Activated naive CD8-positive, alpha-beta T cell treated with anti-CD3 and anti-CD28 coated beads, Interleukin-2, amount 50 U/mL, for 24 hours (primary cell): ENCODE measurements around the gene EYA3.

Experiments
- ATAC-seq: fragments of 150-1000 bp; cut with Tn5 transposase; one replicate; pipeline ENCODE4 v1.10.0; 2021
- DNase-seq: peaks from one replicate; pipeline ENCODE4 v3.0.0; 2021
- H3K27ac Mint-ChIP-seq: one replicate; pipeline ENCODE4 v1.8.0; 2021; ENCODE audit warnings: mild to moderate bottlenecking, mixed read lengths
- H3K27me3 Mint-ChIP-seq: one replicate; pipeline ENCODE4 v1.8.0; 2021; ENCODE audit warnings: mixed read lengths
- H3K36me3 Mint-ChIP-seq: one replicate; pipeline ENCODE4 v1.8.0; 2021; ENCODE audit warnings: low read depth, mixed read lengths
- H3K4me1 Mint-ChIP-seq: one replicate; pipeline ENCODE4 v1.8.0; 2021; ENCODE audit warnings: mixed read lengths
- H3K4me3 Mint-ChIP-seq: one replicate; pipeline ENCODE4 v1.8.0; 2021; ENCODE audit warnings: mild to moderate bottlenecking, moderate library complexity, mixed read lengths
- H3K9me3 Mint-ChIP-seq: one replicate; pipeline ENCODE4 v1.8.0; 2021; ENCODE audit warnings: mixed read lengths

The EYA3 gene, protein sequence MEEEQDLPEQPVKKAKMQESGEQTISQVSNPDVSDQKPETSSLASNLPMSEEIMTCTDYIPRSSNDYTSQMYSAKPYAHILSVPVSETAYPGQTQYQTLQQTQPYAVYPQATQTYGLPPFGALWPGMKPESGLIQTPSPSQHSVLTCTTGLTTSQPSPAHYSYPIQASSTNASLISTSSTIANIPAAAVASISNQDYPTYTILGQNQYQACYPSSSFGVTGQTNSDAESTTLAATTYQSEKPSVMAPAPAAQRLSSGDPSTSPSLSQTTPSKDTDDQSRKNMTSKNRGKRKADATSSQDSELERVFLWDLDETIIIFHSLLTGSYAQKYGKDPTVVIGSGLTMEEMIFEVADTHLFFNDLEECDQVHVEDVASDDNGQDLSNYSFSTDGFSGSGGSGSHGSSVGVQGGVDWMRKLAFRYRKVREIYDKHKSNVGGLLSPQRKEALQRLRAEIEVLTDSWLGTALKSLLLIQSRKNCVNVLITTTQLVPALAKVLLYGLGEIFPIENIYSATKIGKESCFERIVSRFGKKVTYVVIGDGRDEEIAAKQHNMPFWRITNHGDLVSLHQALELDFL

DNA sequence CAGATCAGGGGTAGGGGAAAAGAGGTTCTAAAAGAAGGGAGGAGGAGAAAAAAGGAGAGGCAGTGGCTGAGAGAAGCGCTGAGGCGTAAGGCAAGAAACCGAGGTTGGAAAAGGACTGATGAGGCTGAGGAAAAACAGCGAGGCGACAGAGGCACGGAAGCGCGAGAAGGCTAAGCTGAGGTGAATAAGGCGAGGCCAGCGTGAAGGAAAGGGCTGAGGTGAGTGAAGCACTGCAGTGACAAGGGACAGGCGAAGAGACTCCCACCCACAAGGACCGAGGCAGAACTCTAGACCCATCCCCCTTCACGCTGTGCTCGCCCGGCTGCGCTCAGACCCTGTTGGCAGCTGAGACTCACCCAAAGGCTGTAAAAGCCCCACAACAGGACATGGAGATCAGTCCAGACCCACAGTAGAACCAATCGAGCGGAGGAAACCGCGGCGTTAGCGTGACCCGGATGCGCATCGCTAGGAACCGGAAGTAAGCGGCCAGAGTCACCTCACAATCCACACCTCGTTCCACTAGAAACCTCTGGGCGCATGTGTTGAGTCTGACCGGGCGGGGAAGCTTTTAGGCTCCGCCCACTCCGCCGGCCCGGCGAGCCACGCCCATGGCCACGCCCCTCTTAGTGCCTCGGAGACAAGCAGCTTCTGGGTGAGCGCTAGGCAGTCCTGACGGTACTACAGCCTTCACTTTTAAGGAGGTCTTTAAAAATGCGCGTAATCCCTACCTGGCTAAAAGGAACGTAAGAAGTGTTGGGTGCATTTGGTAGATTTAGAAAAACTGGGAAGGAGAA is at the start of gene EYA3:
Gene EYA3 (minus strand): TSS at position 443 of the 794 bp plus-strand sequence. CDS start 30,584 bp downstream, outside the sequence.
- Mint-ChIP-seq H3K36me3 (peaks cover 1% of the 10 kb centered on the region), H3K27ac (peak within 1 kb of the TSS; percentile 94), H3K4me1 (peaks cover 41% of the 10 kb centered on the region), H3K4me3 (peak within 1 kb of the TSS; percentile 98), H3K9me3 (no peaks in the 10 kb centered on the region), H3K27me3 (peaks cover 7% of the 10 kb centered on the region)
- DNase-seq = peak; percentile 99
- ATAC-seq = peak; percentile 96

DNA sequence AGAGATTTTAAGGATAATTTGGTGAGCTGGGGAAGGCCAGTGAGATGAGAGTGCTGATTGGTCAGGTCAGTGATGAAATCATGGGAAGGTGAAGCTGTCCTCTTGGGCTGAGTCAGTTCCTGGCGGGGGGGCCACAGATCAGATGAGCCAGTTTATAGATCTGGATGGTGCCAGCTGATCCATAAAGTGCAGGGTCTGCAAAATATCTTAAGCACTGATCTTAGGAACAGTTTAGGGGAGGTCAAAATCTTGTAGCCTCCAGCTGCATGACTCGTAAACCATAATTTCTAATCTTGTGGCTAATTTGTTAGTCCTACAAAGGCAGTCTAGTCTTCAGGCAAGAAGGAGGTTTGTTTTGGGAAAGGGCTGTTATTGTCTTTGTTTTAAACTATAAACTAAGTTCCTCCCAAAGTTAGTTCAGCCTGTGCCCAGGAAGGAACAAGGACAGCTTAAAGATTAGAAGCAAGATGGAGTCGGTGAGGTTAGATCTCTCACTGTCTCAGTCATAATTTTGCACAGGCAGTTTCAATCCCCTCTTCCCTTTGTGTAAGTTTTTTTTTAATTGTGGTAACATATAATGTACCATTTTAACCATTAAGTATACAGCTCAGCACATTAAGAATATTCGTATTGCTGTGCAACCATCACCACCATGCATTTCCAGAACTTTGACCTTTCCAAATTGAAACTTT is 48.7 kb upstream of the EYA3 start:
- ATAC-seq (no peak), DNase-seq (no peak)
- H3K4me1 Mint-ChIP-seq = peaks cover 27% of the 10 kb centered on the region
- no peak overlapping the region for H3K4me3 Mint-ChIP-seq
- no peak overlapping the region for H3K27ac Mint-ChIP-seq
- peaks cover 35% of the 10 kb centered on the region for H3K27me3 Mint-ChIP-seq
- H3K9me3 Mint-ChIP-seq = no peaks in the 10 kb centered on the region
- no peaks in the 10 kb centered on the region for H3K36me3 Mint-ChIP-seq

DNA sequence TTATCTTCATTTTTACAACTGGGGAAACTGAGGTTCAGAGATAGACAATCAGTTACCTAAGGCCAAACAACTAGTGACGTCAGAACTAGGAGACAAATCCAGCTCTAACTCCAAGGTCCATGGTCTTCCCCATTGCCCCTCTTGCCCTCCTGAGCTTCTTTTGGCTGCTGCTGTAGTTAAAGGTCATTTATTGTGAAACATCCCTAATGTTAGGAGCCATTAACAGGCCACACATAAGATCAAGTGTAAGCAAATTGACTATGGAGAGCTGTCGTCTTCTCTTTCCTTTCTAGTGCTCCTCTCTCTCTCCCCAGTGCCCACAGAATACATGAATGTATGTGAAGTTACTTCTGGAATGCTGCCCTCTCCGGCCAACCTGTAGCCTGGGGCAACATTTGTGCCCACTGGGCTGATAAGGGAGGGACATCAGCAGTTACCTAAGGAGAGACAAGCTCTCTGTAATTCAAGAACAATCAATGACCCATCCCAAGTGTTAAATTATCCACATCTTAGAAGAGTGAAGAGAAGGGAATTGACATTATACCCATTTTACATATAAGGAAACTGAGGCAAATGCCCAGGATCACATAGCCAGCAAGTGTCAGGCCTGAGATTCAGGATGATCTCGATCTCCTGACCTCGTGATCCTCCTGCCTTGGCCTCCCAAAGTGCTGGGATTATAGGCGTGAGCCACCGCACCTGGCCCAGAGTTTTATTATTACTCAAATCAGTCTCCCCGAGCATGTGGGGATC is 47.9 kb upstream of the EYA3 start:
- H3K9me3 Mint-ChIP-seq = no peaks in the 10 kb centered on the region
- no peaks in the 10 kb centered on the region for H3K36me3 Mint-ChIP-seq
- H3K4me3 Mint-ChIP-seq = no peak overlapping the region
- DNase-seq (no peak), ATAC-seq (no peak)
- peaks cover 29% of the 10 kb centered on the region for H3K27me3 Mint-ChIP-seq
- no peak overlapping the region for H3K27ac Mint-ChIP-seq
- H3K4me1 Mint-ChIP-seq = peaks cover 27% of the 10 kb centered on the region

DNA sequence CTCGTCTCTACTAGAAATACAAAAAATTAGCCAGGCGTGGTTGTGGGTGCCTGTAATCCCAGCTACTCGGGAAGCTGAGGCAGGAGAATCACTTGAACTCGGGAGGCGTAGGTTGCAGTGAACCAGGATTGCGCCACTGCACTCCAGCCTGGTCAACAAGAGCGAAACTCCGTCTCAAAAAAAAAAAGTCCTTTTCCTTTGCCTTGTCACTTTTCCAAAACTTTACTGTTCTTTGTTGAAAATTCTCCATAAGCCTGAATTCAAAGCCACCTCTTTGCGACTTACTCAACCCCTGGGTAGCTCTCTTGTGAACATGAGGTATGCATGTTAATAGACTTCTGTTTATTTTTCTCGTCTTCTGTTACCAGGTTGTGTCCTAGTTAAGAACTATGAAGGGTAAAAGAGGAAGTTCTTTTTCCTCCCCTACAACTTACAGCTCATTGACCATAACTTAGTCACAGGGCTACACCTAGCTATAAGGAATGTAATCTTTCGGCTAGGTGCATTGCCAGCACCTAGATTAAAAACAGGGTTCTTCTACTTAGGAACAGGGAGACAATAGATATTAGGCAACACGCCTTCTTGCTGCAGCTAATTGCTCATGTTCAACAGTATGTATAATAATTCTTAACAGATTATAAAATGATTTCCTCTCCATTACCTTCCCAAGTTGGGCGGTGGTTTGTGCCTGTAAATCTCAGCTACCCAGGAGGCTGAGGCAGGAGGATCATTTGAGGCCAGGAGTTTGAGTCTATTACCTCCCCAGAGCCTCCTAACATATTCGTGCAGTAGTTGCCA is 47.2 kb upstream of the EYA3 start:
- H3K27ac Mint-ChIP-seq = no peak overlapping the region

DNA sequence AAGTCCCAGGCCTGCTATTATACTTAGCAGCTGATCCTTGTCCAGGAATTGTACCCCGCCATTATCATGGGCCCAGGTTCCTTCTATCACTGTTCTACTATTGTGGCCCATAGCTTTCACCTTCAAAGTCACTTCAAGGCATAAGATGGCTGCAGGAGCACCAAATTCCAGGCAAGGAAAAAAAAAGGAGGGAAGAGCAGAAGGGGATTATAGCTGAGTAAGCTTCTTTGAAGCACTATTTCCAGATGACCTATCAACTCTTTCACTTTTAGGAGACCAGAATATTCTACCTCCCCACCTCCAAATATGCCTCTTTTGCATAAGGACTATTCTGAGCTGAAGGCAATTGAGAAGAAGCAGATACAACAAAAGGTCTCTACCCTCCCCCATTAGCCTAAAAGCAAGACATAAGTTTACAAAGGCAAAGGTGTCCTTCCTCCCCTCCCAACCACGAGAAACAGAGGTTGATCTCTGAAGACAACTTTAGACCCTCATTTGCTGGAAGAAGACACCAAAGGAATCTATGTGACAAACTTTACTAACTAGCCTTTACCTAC is 46.3 kb upstream of the EYA3 start:
- no peak for ATAC-seq
- no peaks in the 10 kb centered on the region for H3K9me3 Mint-ChIP-seq
- H3K36me3 Mint-ChIP-seq = no peaks in the 10 kb centered on the region
- DNase-seq = no peak
- no peak overlapping the region for H3K27ac Mint-ChIP-seq
- peaks cover 26% of the 10 kb centered on the region for H3K4me1 Mint-ChIP-seq
- peaks cover 31% of the 10 kb centered on the region for H3K27me3 Mint-ChIP-seq
- no peak overlapping the region for H3K4me3 Mint-ChIP-seq

More for the DNA sequence above, 47.2 kb upstream of the EYA3 start:
- no peak for ATAC-seq
- H3K27me3 Mint-ChIP-seq = peaks cover 32% of the 10 kb centered on the region
- H3K36me3 Mint-ChIP-seq = no peaks in the 10 kb centered on the region
- H3K4me3 Mint-ChIP-seq = no peak overlapping the region
- H3K9me3 Mint-ChIP-seq = no peaks in the 10 kb centered on the region
- H3K4me1 Mint-ChIP-seq = peaks cover 27% of the 10 kb centered on the region
- DNase-seq = no peak

DNA sequence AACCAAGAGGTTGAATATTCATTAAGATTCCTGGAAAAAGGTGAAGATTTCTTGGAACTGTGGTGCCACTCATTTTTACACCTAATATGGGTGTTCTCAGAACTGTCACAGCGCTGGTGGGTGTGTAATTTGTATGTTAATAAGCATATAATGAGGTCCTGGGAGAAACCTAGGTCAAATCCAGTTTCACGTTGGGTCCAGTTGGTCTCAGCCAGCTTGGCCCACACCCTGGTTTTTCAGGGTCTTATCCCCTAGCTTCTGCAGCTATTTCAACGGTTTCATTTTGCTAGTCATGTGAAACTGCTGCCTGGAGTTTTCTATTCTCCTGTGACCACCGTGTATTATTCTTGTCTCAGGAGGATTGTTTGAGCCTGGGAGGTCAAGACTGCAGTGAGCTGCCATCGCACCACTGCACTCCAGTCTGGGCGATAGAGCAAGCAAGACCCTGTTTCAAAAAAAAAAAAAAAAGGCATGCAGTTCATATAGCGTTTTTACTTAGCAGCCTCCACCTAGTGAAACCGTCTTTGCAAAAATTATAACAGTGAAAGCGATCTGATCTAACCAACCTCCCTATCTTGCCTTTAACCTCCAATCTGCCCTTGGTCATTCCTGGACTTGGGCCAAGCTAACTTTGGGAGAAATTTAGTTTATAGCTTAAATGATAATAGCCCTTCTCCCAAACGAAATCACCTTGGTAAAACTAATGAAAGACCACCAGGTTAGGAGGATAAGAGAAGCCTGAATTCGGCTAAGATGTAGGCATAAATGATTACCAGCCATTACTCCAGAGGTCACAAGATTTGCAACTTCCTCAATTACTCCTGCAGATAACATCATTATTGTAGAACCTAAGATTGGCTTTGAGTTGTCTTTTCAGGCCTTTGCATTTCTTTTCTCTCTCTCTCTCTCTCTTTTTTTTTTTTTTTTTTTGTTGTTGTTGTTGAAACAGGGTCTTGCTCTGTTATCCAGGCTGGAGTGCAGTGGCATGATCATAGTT is 44.1 kb upstream of the EYA3 start:
- H3K4me3 Mint-ChIP-seq = no peak overlapping the region
- no peak for DNase-seq
- H3K4me1 Mint-ChIP-seq = peaks cover 18% of the 10 kb centered on the region
- no peak overlapping the region for H3K27ac Mint-ChIP-seq
- H3K9me3 Mint-ChIP-seq = no peaks in the 10 kb centered on the region
- peaks cover 29% of the 10 kb centered on the region for H3K27me3 Mint-ChIP-seq
- no peaks in the 10 kb centered on the region for H3K36me3 Mint-ChIP-seq
- ATAC-seq = no peak

DNA sequence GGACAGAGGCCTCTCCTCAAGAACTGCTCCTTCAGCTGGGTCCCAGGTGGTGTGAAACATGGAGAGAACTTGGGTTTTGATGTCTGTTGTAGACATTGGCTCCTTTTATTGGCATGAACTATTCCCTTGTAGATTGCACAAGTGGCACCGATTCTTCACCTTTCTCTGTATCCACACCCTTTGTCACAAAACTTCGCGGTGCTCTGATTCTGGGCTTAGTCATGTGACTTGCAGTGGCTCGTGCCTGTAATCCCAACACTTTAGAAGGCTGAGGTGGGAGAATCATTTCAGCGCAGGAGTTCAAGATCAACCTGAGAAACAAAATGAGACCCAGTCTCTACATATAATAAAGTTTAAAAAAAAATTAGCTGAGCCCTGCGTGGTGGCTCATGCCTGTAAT is 42.5 kb upstream of the EYA3 start:
- Mint-ChIP-seq H3K4me3 (no peak overlapping the region), H3K27me3 (peaks cover 26% of the 10 kb centered on the region), H3K27ac (no peak overlapping the region), H3K4me1 (peaks cover 12% of the 10 kb centered on the region), H3K9me3 (no peaks in the 10 kb centered on the region), H3K36me3 (no peaks in the 10 kb centered on the region)
- ATAC-seq (no peak), DNase-seq (no peak)

DNA sequence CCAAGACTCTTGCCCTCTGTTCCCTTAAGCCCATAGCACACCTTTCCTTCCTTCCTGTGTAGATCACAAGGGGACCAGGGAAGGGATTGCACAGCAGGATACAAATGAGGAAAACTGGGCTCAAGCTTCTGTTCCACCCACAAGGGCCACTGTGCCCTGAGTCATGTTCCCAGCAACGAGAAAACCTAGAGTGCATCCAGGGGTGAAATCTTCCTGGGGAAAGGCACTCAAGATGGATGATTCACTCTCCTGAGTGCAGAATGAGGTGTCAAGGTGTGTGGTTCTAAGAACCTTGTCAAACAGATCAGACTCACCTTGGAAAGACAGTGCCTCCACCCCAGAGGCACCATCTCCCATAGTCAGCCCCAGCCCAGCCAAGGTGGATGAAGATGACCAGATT is 40.7 kb upstream of the EYA3 start:
- Mint-ChIP-seq H3K27ac (no peak overlapping the region), H3K27me3 (peaks cover 31% of the 10 kb centered on the region), H3K9me3 (no peaks in the 10 kb centered on the region), H3K4me1 (peaks cover 10% of the 10 kb centered on the region), H3K36me3 (no peaks in the 10 kb centered on the region), H3K4me3 (no peak overlapping the region)
- DNase-seq = no peak
- no peak for ATAC-seq

DNA sequence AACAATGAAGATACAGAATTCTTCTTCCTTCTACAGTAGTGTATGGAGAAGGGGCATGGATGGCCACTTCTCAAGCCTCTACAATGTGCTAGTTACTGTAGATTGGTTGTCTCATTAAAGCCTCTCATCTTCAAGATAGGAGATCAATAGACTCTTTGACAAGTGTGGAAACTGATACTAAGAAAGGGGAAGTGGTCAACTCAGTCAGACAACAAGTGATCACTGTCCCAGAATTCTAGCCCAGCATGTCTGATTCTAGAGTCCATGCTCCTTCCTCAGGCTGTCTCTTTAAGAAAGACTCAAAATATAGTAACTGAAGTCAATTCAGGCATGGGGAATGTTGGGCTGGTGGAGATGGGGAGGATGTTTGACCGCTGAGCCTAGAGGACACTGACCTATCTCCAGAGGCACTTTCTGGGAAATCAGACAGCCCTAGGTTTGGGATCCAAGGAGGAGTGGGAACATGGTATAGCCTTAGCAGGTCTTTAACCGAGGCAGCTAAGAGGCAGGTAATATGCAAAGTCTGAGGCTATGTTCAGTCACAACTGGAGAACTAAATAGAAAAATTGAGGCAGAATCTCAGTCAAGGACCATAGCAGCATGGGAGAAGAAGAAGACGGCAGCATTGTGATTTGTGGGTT is 39.3 kb upstream of the EYA3 start:
- H3K27me3 Mint-ChIP-seq = peaks cover 31% of the 10 kb centered on the region

DNA sequence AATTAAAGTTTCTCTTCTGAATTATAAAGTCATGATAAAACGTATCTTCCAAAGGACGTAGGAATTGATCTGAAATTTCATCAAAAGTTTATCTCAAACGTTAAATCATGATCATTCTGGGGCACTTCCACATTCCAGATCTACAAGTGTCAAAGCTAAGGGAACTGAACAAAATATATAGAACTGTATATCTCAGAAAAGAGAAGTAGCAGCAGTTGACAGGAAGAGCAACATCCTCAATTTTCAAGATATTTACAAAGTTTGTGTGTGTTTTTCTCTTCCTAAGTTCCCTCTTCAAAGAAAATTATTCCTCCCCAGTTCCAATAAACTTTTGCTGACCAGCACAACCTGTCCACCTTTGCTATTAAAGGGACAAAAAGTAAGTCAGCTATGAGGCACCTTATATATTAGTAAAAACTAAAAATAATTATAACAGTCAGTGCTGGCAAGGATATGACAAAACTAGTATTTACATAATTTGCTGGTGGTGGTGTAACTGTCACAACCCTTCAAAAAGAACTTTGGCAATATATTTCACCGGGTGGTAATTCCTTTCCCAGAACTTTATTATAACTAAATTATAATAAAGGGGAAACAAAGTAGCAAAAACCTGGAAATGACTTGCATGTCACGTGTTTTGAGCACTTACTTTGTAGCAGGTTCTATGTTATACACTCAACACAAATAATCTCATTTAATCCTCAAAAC is 38.5 kb upstream of the EYA3 start:
- ATAC-seq (no peak), DNase-seq (no peak)
- Mint-ChIP-seq H3K4me1 (peaks cover 7% of the 10 kb centered on the region), H3K27ac (no peak overlapping the region), H3K27me3 (peaks cover 29% of the 10 kb centered on the region), H3K9me3 (no peaks in the 10 kb centered on the region), H3K4me3 (no peak overlapping the region), H3K36me3 (no peaks in the 10 kb centered on the region)

More for the DNA sequence above, 39.3 kb upstream of the EYA3 start:
- Mint-ChIP-seq H3K4me1 (peaks cover 10% of the 10 kb centered on the region), H3K9me3 (no peaks in the 10 kb centered on the region), H3K36me3 (no peaks in the 10 kb centered on the region), H3K27ac (no peak overlapping the region), H3K4me3 (no peak overlapping the region)
- ATAC-seq (no peak), DNase-seq (no peak)

DNA sequence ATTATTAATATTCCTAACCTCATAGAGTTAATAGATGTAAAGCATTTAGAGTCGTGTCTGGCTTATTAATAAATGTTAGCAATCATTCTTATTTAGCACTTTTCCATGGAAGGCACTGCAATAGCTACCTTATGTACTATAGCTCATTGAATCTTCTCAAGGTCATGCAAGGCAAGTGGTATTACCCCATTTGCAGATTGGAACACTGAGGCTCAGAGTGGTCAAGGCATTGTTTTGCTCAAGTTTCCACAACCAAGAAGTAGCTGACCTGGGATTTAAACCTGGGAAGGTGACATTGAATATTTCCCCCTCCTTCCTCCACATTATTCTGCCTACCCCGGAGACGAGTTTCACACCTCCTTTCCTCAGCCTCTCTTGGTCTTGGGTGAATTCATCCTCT is 37.8 kb upstream of the EYA3 start:
- DNase-seq = no peak
- Mint-ChIP-seq H3K4me3 (no peak overlapping the region), H3K27ac (no peak overlapping the region), H3K27me3 (peaks cover 29% of the 10 kb centered on the region), H3K9me3 (no peaks in the 10 kb centered on the region), H3K36me3 (no peaks in the 10 kb centered on the region), H3K4me1 (peaks cover 7% of the 10 kb centered on the region)
- ATAC-seq = no peak
